ENCODE measurements around the gene IL1RAPL2.

IL1RAPL2 gene

DNA sequence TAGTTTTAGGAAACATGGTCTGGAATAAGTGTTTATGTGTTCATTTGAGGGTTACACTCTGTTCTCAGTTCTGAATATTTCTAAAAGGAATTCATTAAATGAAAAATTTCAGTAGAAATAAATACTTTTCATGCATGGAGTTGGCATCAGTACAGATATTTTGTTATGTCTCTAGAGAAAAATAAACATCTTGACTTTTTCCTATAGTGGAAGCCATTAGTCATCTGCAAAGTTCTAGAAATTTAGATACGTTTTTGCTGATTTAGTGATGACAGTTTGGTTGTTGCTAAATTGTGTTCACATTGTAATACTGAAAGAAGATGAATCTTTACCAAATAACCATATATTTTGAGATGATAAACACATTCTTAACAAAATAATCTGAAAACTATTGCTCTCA is 922.7 kb downstream of the IL1RAPL2 start:
- ATAC-seq = no peak

DNA sequence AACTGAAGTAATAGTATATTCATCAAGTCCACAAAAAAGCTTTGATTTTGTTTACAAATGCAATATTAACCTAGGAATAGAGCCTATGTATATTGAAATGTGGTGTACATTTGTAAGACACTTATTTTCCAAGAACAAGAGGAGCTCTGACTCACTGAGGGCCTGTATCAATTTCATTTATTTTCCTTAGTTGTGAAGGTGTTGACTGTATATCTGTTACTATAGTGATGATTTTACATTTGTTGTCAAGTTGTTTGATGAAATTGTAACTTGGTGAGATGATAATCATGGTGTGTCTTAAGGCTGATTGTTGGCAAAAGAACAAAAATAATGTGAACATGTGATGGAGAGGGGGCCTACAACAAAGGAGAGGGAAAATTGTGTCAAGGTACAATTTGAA is 929.4 kb downstream of the IL1RAPL2 start:
- TF ChIP-seq ZNF565 (CRISPR knock-in tag; conservative IDR thresholded peaks at IDR 0.05; ENCODE audit: low read depth) (no peak), ZNF70 (CRISPR knock-in tag; IDR thresholded peaks at IDR 0.05) (no peak), ZFP30 (CRISPR knock-in tag; IDR thresholded peaks at IDR 0.05) (no peak), ZFP3 (CRISPR knock-in tag; IDR thresholded peaks at IDR 0.05) (no peak), POU6F1 (CRISPR knock-in tag; IDR thresholded peaks at IDR 0.05; ENCODE audit: borderline replicate concordance, low read depth) (no peak), GLIS3 (CRISPR knock-in tag; IDR thresholded peaks at IDR 0.05) (no peak), OSR1 (CRISPR knock-in tag; IDR thresholded peaks at IDR 0.05) (no peak), TCF4 (CRISPR knock-in tag; IDR thresholded peaks at IDR 0.05; ENCODE audit: borderline replicate concordance) (no peak), ARNTL (CRISPR knock-in tag; IDR thresholded peaks at IDR 0.05; ENCODE audit: borderline replicate concordance, low read depth) (no peak), PPARA (CRISPR knock-in tag; IDR thresholded peaks at IDR 0.05; ENCODE audit: borderline replicate concordance) (no peak), RARB (CRISPR knock-in tag; IDR thresholded peaks at IDR 0.05) (no peak)
- TF ChIP-seq, protein P1, sequence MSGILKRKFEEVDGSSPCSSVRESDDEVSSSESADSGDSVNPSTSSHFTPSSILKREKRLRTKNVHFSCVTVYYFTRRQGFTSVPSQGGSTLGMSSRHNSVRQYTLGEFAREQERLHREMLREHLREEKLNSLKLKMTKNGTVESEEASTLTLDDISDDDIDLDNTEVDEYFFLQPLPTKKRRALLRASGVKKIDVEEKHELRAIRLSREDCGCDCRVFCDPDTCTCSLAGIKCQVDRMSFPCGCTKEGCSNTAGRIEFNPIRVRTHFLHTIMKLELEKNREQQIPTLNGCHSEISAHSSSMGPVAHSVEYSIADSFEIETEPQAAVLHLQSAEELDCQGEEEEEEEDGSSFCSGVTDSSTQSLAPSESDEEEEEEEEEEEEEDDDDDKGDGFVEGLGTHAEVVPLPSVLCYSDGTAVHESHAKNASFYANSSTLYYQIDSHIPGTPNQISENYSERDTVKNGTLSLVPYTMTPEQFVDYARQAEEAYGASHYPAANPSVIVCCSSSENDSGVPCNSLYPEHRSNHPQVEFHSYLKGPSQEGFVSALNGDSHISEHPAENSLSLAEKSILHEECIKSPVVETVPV (CRISPR knock-in tag; IDR thresholded peaks at IDR 0.05) = no peak
- no peak for ATAC-seq

More for the DNA sequence above, 922.7 kb downstream of the IL1RAPL2 start:
- TF ChIP-seq OSR1 (CRISPR knock-in tag; IDR thresholded peaks at IDR 0.05) (no peak), TSHZ2 (CRISPR knock-in tag; IDR thresholded peaks at IDR 0.05) (no peak), TOX (CRISPR knock-in tag; IDR thresholded peaks at IDR 0.05; ENCODE audit: borderline replicate concordance) (no peak), CSDC2 (CRISPR knock-in tag; IDR thresholded peaks at IDR 0.05) (no peak), POU6F1 (CRISPR knock-in tag; IDR thresholded peaks at IDR 0.05; ENCODE audit: borderline replicate concordance, low read depth) (no peak), ZNF565 (CRISPR knock-in tag; conservative IDR thresholded peaks at IDR 0.05; ENCODE audit: low read depth) (no peak), ESRRG (CRISPR knock-in tag; IDR thresholded peaks at IDR 0.05) (no peak), ZNF8 (CRISPR knock-in tag; IDR thresholded peaks at IDR 0.05) (no peak), ARNTL (CRISPR knock-in tag; IDR thresholded peaks at IDR 0.05; ENCODE audit: borderline replicate concordance, low read depth) (no peak), ZFP30 (CRISPR knock-in tag; IDR thresholded peaks at IDR 0.05) (no peak), PPARA (CRISPR knock-in tag; IDR thresholded peaks at IDR 0.05; ENCODE audit: borderline replicate concordance) (no peak), ISL1 (CRISPR knock-in tag; IDR thresholded peaks at IDR 0.05) (no peak), TCF4 (CRISPR knock-in tag; IDR thresholded peaks at IDR 0.05; ENCODE audit: borderline replicate concordance) (no peak)
- TF ChIP-seq, protein P2, sequence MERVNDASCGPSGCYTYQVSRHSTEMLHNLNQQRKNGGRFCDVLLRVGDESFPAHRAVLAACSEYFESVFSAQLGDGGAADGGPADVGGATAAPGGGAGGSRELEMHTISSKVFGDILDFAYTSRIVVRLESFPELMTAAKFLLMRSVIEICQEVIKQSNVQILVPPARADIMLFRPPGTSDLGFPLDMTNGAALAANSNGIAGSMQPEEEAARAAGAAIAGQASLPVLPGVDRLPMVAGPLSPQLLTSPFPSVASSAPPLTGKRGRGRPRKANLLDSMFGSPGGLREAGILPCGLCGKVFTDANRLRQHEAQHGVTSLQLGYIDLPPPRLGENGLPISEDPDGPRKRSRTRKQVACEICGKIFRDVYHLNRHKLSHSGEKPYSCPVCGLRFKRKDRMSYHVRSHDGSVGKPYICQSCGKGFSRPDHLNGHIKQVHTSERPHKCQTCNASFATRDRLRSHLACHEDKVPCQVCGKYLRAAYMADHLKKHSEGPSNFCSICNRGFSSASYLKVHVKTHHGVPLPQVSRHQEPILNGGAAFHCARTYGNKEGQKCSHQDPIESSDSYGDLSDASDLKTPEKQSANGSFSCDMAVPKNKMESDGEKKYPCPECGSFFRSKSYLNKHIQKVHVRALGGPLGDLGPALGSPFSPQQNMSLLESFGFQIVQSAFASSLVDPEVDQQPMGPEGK (CRISPR knock-in tag; IDR thresholded peaks at IDR 0.05; ENCODE audit: borderline replicate concordance) = no peak
- TF ChIP-seq, protein P3, sequence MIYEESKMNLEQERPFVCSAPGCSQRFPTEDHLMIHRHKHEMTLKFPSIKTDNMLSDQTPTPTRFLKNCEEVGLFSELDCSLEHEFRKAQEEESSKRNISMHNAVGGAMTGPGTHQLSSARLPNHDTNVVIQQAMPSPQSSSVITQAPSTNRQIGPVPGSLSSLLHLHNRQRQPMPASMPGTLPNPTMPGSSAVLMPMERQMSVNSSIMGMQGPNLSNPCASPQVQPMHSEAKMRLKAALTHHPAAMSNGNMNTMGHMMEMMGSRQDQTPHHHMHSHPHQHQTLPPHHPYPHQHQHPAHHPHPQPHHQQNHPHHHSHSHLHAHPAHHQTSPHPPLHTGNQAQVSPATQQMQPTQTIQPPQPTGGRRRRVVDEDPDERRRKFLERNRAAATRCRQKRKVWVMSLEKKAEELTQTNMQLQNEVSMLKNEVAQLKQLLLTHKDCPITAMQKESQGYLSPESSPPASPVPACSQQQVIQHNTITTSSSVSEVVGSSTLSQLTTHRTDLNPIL (CRISPR knock-in tag; IDR thresholded peaks at IDR 0.05; ENCODE audit: low read depth) = no peak
